Type B pancreatic cell (in vitro differentiated cells): ENCODE measurements around the gene LSP1. TPM values are rescaled to one million over a fixed set of nuclear protein-coding genes. Genes with fewer than 3 reads are reported as not detected.

Source experiments
- DNase-seq: peaks from one replicate; pipeline ENCODE4 v3.0.0; 2021; ENCODE audit warnings: mixed read lengths; ENCODE audit not compliant: unreplicated experiment; ENCODE audit errors: extremely low spot score
- H3K27ac Mint-ChIP-seq: 2 replicates; pipeline ENCODE4 v1.8.0; 2021; ENCODE audit warnings: mild to moderate bottlenecking, mixed read lengths
- H3K27me3 Mint-ChIP-seq: 2 replicates; pipeline ENCODE4 v1.8.0; 2021; ENCODE audit warnings: mixed read lengths
- H3K36me3 Mint-ChIP-seq: 2 replicates; pipeline ENCODE4 v1.8.0; 2021; ENCODE audit warnings: mixed read lengths
- H3K4me1 Mint-ChIP-seq: one replicate; pipeline ENCODE4 v1.8.0; 2021; ENCODE audit warnings: mixed read lengths; ENCODE audit not compliant: unreplicated experiment
- H3K4me3 Mint-ChIP-seq: 2 replicates; pipeline ENCODE4 v1.8.0; 2021; ENCODE audit warnings: mild to moderate bottlenecking, mixed read lengths
- H3K9me3 Mint-ChIP-seq: 2 replicates; pipeline ENCODE4 v1.8.0; 2021; ENCODE audit warnings: mixed read lengths
- total RNA-seq: library from RNA; stranded (reverse); gene quantifications from 2 replicates; pipeline ENCODE4 v1.2.1, GENCODE V29; 2021; ENCODE audit warnings: low replicate concordance
- TF ChIP-seq, protein P1 (sequence below): fragments of 200-600 bp; sonication (generic); conservative IDR thresholded peaks from 2 replicates; pipeline ENCODE4 v1.5.0; 2021; ENCODE audit warnings: antibody characterized with exemption, mild to moderate bottlenecking

Gene LSP1
- total RNA-seq, 1 donor from 2014 or later = 0.53 TPM

DNA sequence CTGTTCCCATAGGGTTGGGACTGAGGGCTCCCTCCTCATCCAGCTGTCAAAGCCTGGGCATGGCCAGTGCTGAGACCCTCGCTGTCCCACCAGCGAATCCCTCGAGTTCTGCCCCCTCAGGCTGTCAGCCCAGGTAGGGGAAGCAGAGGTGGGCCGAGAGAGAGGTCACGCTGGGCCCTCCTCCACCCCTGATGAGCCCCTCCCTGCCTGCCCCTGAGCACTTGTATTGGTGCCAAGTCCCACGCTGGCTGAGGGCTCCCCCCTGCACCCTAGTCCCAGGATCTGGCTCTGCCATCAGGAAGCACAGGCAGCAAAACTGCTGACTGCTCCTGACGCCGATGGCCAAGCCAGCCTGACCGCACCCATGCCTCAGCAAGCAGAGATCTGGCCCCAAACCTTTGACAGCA is 35.5 kb downstream of the LSP1 start:
- Mint-ChIP-seq H3K27ac (no peak overlapping the region), H3K36me3 (no peaks in the 10 kb centered on the region), H3K4me3 (no peak overlapping the region), H3K27me3 (no peaks in the 10 kb centered on the region), H3K9me3 (no peaks in the 10 kb centered on the region), H3K4me1 (no peaks in the 10 kb centered on the region)
- no peak for DNase-seq
- TF ChIP-seq, protein P1, sequence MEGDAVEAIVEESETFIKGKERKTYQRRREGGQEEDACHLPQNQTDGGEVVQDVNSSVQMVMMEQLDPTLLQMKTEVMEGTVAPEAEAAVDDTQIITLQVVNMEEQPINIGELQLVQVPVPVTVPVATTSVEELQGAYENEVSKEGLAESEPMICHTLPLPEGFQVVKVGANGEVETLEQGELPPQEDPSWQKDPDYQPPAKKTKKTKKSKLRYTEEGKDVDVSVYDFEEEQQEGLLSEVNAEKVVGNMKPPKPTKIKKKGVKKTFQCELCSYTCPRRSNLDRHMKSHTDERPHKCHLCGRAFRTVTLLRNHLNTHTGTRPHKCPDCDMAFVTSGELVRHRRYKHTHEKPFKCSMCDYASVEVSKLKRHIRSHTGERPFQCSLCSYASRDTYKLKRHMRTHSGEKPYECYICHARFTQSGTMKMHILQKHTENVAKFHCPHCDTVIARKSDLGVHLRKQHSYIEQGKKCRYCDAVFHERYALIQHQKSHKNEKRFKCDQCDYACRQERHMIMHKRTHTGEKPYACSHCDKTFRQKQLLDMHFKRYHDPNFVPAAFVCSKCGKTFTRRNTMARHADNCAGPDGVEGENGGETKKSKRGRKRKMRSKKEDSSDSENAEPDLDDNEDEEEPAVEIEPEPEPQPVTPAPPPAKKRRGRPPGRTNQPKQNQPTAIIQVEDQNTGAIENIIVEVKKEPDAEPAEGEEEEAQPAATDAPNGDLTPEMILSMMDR = no peak

DNA sequence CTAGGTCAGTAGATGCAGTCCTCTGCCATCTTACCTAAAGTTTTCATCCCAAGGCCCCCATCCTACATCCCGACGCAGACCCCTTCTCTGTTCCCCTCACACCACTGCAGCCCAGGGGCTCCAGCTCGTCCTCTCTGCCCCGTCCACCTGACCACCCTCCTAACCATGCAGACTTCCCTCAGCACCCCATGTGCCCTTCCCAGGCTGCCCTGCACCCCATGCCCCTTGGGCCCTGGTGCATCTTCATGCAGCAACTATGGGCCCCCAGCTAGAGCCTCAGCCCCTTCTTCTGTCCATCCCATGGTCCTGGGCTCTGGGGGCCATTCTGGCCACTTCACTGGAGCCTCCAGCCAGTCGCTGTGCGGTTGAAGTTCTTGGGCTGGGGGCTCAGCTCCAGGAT is 35.9 kb downstream of the LSP1 start:
- Mint-ChIP-seq H3K4me3 (no peak overlapping the region), H3K27ac (no peak overlapping the region), H3K4me1 (no peaks in the 10 kb centered on the region), H3K27me3 (no peaks in the 10 kb centered on the region), H3K9me3 (no peaks in the 10 kb centered on the region), H3K36me3 (no peaks in the 10 kb centered on the region)
- TF ChIP-seq, protein P1 = no peak
- peak; percentile 66 for DNase-seq

DNA sequence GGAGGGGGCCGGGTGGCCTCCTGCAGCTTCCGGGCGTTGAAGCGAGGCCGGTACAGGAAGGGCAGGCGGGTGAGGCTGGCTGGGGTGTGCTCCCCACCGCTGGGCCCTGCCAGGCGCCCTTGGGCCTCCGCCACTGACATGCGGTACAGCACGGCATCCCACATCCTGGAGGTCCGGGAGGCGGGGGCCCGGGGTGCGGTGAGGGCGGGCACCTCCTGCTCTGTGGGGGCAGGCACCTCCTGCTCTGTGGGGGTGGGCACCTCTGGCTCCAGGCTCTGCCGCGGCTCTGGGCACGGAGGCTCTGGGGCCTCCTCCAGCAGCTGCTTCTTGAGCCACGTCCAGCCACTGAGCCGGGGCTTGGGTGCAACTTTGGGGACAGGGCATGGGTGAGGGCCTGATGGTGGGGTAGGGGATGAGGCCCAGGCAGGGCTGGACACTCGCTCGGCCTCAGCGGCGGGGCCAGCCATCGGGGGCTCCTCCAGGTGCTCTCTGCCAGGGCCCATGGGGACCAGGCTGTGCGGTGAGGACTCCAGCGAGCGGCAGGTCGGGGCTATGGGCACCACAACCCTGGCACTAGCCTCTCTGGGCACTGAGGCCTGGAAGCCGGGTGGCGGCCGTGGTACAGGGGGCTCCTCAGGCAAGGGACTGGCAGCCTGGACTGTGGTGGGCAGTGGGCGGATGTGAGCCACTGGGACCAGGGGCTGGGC is 36.5 kb downstream of the LSP1 start:
- TF ChIP-seq, protein P1 = no peak
- Mint-ChIP-seq H3K27me3 (no peaks in the 10 kb centered on the region), H3K36me3 (no peaks in the 10 kb centered on the region), H3K27ac (no peak overlapping the region), H3K9me3 (no peaks in the 10 kb centered on the region), H3K4me1 (no peaks in the 10 kb centered on the region), H3K4me3 (no peak overlapping the region)
- peak; percentile 67 for DNase-seq

DNA sequence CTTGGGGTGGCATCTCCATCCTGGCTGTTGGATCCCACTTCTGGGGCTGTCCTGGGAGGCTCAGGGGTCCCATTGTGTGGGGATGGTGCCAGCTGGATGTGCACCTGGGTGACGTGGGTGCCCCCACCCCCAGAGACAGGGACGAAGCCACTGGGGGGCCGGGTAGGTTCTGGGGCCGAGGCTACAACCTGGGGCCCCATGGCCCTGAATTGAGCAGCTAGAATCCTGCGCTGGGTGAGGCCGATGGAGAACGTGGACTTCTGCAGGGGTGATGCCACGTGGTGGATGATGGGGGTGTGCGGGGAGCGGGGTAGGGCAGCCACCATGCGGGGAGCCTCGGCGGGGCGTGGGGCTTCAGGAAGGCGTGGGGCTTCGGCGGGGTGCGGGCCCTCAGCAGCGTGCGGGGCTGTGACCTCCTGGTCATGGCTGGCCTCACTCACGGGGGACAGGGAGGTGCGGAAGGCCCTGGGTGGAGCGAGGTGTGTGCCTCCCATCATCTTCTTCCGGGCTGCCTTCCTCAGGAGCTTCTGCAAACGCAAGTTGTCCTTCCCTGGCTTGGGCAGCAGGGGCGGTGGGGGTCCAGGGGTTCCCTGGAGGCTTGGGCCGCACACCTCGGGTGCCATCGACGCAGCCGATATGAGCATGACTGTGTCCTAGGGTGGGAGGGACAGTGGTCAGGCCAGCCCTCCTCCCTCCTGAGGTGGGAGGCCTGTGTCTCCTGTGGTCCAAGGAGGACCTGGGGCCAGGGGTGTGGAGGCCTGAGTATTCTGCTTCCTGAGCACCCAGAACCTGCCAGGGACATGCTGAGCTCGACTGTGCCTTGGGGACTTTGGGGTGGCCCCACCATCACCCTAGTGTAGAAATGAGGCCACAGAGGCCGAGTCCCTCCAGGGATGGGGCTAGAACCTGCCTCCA is 37.3 kb downstream of the LSP1 start:
- H3K4me3 Mint-ChIP-seq = no peak overlapping the region

More for the DNA sequence above, 37.3 kb downstream of the LSP1 start:
- no peaks in the 10 kb centered on the region for H3K4me1 Mint-ChIP-seq
- DNase-seq = peak; percentile 61
- no peaks in the 10 kb centered on the region for H3K36me3 Mint-ChIP-seq
- H3K27ac Mint-ChIP-seq = no peak overlapping the region
- TF ChIP-seq, protein P1 = no peak
- H3K27me3 Mint-ChIP-seq = no peaks in the 10 kb centered on the region
- no peaks in the 10 kb centered on the region for H3K9me3 Mint-ChIP-seq
